Amniotic stem cell (primary cell): ENCODE results near the gene CDYL2.
"Not testable (repeated sequence)": the region's sequence is repeated elsewhere in the genome, so short reads cannot be mapped to it uniquely, and the experiment has no call there.

ENCODE experiments used
- DNase-seq: peaks from one replicate; lab custom pipeline; 2025; lab: John Stamatoyannopoulos, UW

The CDYL2 gene

DNA sequence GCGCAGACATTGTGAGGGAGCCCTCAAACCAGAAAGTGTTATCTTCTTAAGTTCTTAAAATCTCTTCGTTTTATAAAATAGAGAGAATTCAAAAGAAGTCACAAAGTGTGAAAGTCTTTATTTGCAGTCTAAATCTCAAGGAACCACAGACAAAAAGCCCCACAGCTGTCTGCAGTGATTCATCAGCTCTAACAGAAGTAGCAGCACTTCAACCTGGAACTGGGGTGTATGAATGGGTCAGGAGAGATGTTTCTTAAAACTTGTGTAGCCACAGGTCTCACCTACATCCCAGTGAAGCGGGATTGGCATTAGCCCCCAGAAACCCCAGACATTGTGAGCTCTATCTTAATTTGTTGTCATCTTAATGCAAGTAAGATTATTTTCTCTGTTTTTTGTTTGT is 61.1 kb downstream of the CDYL2 start:
- DNase-seq, result no peak

- DNase-seq, result no peak
Measured at GRCh38 chr16:80742331-80742730, 62.1 kb downstream of the CDYL2 start.

DNA sequence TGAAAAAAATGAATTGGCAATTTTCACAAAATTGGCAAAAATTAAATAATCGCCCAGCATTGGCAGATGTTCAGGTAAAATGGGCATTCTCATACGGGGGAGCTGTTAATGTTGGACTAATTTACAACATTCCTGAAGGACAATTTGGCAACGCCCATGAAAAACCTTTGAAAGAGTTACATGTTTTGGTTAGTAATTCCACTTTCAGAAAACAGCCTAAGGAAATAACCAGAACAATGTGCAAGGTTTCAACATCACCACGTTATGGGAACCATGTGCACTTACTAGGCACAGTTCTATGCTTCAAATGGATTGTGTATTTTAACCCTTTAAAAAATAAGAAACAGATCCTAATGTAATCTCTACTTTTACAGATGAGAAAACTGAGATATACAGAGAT is 62.7 kb downstream of the CDYL2 start:
- no peak for DNase-seq

DNA sequence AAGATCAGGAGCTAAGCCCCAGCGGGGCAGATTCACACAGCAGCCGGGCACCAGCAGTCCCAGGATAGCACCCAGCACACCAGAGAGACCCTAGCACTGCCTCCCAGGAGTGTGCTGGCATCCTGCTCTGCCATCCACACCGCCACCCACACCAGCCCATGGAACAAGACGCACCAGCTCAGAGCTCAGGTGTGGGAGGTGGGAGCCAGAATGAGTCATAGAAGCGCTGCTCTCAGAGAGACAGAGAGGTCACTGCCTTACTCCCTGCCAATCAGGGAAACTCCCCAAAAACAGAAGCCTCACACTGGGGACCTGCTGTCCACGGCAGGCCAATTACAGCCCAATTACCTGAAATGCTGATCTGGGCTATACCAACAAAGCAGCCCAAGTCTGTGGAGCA is 64.9 kb downstream of the CDYL2 start:
- no peak for DNase-seq

- DNase-seq, result no peak
Measured at GRCh38 chr16:80738521-80738920, 65.9 kb downstream of the CDYL2 start.

GRCh38 chr16:80735846-80736245 is 68.6 kb downstream of the CDYL2 start:
- DNase-seq, result no peak

DNA sequence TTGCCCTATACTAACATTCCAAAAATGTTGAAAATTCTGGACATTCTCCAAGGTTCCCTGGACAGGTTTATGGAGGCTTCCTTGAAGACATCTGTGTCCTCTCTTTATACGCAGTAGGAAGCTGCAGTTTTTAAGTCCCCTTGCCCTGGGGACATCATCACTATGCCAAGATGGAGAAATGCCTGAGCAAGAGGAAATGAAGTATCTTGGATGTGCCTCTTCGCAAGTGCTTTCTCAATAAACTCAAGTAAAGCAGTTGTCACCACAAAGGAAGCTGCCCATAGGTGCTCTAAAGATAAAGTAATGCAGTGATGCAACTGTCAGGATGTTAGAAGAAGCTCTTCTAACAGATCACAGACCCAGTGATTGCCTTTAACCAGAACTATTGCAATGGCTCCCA is 71.0 kb downstream of the CDYL2 start:
- no peak for DNase-seq

DNA sequence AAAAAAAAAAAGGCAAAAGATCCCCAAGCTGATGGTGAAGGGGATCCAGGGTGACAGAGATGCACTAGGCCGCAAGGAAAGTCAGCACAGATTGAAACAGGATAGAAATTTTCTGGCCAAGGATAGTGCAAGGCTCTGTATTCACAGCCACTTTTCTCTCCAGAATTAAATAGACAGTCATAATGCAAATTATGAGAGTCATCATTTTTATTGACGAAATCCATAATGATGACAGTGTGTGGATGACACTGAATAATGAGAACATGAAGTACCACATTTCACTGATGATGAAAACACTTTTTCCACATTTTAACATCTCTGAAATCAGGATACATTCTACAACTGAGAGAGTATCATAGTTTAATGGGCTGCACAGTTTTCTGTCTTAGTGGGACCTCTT is 72.5 kb downstream of the CDYL2 start:
- no peak for DNase-seq

- DNase-seq, result not testable (repeated sequence)
Measured at GRCh38 chr16:80727066-80727763, 77.2 kb downstream of the CDYL2 start.

DNA sequence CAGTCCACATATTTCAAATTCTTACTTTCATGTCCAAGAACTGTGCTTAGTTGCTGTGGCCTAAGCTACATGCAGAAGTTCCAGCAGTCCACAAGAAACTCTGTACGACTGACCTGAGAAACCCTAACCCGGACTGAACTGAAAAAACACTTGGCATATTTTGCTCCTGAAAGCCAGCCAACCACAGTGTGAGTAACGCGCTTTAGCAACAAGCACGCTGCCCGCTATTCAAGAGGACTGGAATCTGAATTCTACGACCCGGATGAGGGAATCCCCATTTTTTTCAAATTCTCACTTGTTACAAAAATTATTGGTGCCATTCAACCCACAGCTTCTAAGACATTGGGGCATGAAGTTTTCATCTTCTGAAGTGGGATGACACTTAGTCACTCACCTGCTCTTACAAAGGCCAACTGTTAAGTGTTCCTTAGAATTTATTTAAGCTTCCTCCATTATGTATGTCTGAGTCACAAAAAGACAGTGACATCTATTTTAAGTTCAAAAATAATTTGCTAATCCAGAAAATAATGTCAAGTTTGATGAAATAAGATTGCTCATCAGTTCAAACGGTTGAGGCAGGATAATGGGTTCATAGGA is 78.7 kb downstream of the CDYL2 start:
- DNase-seq, result no peak

GRCh38 chr16:80723981-80724380 is 80.4 kb downstream of the CDYL2 start:
- DNase-seq, result no peak

DNA sequence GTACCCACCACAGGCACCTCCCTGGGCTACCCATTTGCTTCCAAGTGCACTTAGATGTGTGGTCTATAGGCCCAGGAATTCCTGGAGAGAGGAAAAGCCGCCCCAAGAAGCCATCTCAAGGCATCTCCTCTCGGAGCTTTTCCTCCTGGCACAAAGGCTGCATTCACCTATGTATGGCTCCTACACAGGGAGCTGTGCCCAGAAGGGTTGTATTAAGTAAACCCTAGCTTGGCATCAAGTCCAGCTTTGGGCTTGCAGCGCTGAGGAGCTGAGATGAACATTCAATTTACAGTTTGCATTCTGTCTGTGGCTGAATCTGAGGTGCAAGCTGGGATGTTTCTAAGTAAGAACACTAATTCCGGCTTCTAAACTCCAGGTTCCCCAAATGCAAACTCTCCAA is 81.3 kb downstream of the CDYL2 start:
- no peak for DNase-seq

GRCh38 chr16:80720804-80721371 is 83.5 kb downstream of the CDYL2 start:
- no peak for DNase-seq

DNA sequence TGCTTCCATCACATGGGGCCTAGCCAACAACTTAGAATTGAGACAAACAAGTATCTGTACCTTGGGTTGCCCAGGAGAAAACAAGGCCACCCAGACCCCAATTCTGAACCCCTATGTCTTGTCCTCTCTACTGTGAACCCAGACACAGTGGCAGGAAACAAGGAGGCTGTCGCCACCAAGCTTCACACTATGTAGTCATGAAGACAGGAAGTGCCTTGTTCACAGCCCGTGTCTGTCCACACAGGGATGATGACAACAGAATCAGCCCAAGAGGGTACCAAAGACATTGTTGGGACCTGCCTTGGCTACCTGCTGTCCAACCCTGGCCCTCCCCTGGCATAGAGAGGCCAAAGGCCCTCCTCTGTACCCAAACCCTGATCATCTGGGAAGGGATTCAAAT is 84.8 kb downstream of the CDYL2 start:
- DNase-seq, result no peak

DNA sequence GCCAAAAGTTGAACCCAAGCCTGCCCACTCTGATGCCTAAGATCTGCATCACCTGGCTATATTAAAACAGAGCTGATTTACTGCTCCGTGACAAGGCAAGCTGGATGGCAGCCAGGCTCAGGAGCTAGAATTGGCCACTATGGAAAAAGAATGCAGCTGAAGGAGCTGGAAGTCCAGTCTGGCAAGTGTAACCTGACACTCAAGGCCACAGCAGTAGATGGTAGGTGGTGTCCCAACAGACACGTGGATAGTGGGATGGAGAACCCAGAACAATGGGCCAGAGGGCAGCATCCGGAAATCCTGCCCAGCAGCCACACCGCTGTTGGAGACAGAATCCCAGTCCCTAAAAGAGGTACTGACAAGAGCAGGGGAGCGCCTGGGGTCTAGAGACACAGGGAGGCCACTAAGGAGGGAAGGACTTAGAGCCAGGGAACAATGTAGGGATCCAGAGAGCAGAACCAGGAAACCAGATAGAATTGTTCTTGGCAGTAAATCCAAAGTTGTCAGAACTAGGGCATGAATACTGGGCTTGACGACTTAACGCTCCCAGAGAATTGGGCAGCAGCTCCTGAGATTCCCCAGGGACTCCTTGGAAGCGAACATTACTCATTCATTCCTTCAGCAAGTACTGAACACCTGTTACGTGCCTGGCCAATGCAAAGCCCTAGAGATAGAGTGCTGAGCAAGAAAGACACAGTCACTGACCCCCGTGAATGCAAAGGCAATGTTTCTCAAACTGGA is 85.7 kb downstream of the CDYL2 start:
- DNase-seq, result no peak

GRCh38 chr16:80717611-80718010 is 86.8 kb downstream of the CDYL2 start:
- DNase-seq, result no peak

GRCh38 chr16:80716564-80717139 is 87.7 kb downstream of the CDYL2 start:
- no peak for DNase-seq

DNA sequence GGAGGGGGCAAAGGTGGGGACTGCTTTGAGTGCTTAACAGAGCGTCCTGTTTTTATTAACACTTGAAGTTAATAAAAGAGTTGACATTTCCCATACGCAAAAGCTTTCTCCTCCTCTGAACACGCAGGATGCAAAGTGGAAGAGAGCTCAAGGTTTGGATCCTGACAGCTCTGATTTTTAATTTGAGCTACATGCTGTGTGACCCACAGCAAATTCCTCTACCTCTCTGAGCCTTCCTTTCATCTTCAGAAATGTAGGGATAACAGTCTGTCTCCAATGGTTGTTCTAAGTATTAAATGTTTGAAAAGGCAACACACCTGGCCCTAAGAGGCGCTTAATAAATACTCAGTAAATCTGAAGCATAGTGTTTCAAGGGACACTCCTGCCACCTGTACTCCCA is 93.0 kb downstream of the CDYL2 start:
- DNase-seq, result no peak

DNA sequence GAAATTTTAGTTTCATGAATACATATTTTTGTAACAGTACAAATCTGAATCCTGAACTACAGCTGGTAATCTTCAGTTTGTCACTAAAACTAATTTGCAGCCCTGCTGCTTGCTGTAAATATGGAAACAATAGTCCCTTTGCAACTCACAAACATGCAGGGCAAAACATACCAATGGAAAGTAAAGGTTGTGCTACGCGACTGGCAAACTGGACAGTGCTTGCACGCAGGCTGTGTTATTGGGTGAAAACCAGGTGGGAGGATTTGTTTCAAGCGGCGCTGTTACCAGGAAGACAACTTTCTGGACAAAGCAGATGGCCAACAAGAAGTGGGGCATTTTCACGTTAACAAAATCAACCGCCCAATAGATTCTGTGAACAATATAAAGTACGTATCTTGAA is 93.5 kb downstream of the CDYL2 start:
- DNase-seq, result no peak

- DNase-seq, result no peak
Measured at GRCh38 chr16:80708823-80709222, 95.6 kb downstream of the CDYL2 start.

- DNase-seq, result no peak
Measured at GRCh38 chr16:80707686-80708085, 96.7 kb downstream of the CDYL2 start.

- no peak for DNase-seq
Measured at GRCh38 chr16:80705596-80705995, 98.8 kb downstream of the CDYL2 start.
